Measurements from ENCODE around the gene SIGLEC14.

SIGLEC14 gene

GRCh38 chr19:51691584-51692428, 45.2 kb upstream of the SIGLEC14 start:
- DNase-seq (ENCODE audit: insufficient read length, low spot score) = no peak
- no peak for FAIRE-seq
- TF ChIP-seq CTCF (IDR thresholded peaks at IDR 0.05; ENCODE audit: insufficient read depth, missing control alignments) = no peak

- no peak for TF ChIP-seq CTCF (IDR thresholded peaks at IDR 0.05; ENCODE audit: insufficient read depth, missing control alignments)
- no peak for DNase-seq (ENCODE audit: insufficient read length, low spot score)
- FAIRE-seq = no peak
These were observed 44.5 kb upstream of the SIGLEC14 start for GRCh38 chr19:51691074-51691583.

GRCh38 chr19:51690454-51691073, 43.9 kb upstream of the SIGLEC14 start:
- no peak for TF ChIP-seq CTCF (IDR thresholded peaks at IDR 0.05; ENCODE audit: insufficient read depth, missing control alignments)
- no peak for DNase-seq (ENCODE audit: insufficient read length, low spot score)
- no peak for FAIRE-seq

GRCh38 chr19:51689751-51690453, 43.3 kb upstream of the SIGLEC14 start:
- DNase-seq (ENCODE audit: insufficient read length, low spot score) = no peak
- FAIRE-seq = no peak
- TF ChIP-seq CTCF (IDR thresholded peaks at IDR 0.05; ENCODE audit: insufficient read depth, missing control alignments) = no peak

GRCh38 chr19:51688671-51689571, 42.3 kb upstream of the SIGLEC14 start:
- FAIRE-seq (no peak), DNase-seq (ENCODE audit: insufficient read length, low spot score) (no peak)
- TF ChIP-seq CTCF (IDR thresholded peaks at IDR 0.05; ENCODE audit: insufficient read depth, missing control alignments) = no peak

GRCh38 chr19:51687791-51688670, 41.4 kb upstream of the SIGLEC14 start:
- FAIRE-seq = no peak
- TF ChIP-seq CTCF (IDR thresholded peaks at IDR 0.05; ENCODE audit: insufficient read depth, missing control alignments) = no peak

More at GRCh38 chr19:51687791-51688670, 41.4 kb upstream of the SIGLEC14 start:
- DNase-seq (ENCODE audit: insufficient read length, low spot score) = no peak

Measured in D721Med (cell line).